ENCODE data around the gene SMIM29.
"Not testable (repeated sequence)": the region's sequence is repeated elsewhere in the genome, so short reads cannot be mapped to it uniquely, and the experiment has no call there.

SMIM29 gene

DNA sequence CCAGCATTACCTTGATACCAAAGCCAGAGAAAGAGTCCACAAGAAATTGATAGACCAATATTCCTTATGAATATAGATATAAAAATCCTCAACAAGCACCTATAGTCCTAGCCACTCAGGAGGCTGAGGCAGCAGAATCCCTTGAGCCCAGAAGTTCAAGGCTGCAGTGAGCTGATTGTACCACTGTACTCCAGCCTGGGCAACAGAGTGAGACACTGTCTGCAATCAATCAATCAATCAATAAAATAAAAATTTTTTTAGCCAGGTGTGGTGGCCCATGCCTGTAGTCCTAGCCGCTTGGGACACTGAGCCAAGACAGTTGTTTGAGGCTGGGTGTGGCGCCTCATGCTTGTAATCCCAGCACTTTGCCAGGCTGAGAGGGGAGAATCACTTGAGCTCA lies 18.9 kb upstream of the SMIM29 start:
- no peak for DNase-seq

- DNase-seq = not testable (repeated sequence)
Observed at GRCh38 chr6:34263484-34263883, 14.7 kb upstream of the SMIM29 start.

DNA sequence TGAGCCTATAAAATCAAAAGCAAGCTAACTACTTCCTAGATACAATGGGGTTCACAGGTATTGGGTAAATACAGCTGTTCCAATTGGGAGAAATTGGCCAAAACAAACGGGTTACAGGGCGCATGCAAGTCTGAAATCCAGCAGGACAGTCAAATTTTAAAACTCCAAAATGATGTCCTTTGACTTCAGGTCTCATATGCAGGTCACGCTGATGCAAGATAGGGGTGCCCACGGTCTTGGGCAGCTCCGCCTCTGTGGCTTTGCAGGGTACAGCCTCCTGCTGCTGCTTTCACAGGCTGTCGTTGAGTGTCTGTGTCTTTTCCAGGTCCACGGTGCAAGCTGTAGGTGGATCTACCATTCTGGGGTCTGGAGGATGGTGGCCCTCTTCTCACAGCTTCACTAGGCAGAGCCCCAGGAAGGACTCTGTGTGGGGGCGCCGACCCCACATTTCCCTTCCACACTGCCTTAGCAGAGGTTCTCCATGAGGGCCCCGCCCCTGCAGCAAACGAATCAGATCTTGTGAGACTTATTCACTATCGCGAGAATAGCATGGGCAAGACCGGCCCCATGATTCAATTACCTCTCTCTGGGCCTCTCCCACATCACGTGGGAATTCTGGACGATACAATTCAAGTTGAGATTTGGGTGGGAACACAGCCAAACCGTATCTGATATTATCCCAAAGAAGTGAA lies 11.9 kb upstream of the SMIM29 start:
- peak; percentile 16 for DNase-seq

GRCh38 chr6:34259529-34260069 lies 10.8 kb upstream of the SMIM29 start:
- DNase-seq = no peak

DNA sequence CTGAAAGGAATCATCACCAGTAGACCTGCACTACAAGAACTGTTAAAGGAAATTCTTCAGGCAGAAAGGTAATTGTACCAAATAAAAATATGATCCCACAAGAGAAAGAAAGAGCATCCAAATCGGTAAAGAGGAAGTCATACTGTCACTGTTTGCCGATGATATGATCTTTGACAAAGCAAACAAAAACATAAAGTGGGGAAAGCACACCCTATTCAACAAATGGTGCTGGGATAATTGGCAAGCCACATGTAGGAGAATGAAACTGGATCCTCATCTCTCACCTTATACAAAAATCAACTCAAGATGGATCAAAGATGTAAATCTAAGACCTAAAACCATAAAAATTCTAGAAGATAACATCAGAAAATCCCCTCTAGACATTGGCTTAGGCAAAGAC lies 3.6 kb upstream of the SMIM29 start:
- DNase-seq = not testable (repeated sequence)

GRCh38 chr6:34249469-34250261 lies 859 bp upstream of the SMIM29 start:
- no peak for DNase-seq

DNA sequence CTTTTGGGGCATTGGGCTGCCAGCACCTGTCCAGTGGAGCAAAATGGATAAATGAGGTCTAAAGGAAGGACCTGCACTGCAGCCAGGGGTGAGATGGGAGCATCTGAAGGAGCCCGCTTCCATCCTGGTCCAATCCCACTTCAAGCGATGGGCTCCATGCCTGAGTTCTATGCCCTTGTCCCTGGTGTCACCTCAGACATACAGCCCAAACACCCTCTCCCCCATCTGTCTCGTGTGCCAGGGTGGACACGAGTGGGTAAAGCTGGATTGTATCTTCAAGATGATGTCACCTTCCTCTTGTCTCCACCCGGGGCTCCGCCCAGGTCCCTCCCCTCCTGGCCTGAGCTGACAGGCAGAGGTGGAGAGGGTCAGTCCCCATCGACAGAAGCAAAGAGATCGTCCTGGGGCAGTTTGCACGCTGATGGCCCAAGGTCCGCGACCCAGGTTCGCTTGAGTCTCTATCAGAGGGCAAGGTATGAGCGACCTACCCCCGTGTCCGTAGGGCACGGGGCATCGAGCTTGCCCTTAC lies 544 bp downstream of the SMIM29 start:
- no peak for DNase-seq

GRCh38 chr6:34247481-34248197 lies 1.2 kb downstream of the SMIM29 start:
- no peak for DNase-seq

GRCh38 chr6:34246563-34247391 lies 2.0 kb downstream of the SMIM29 start:
- DNase-seq = no peak

GRCh38 chr6:34246249-34246562 lies 2.6 kb downstream of the SMIM29 start:
- DNase-seq = no peak

GRCh38 chr6:34245761-34246140 lies 3.1 kb downstream of the SMIM29 start:
- DNase-seq = not testable (repeated sequence)

GRCh38 chr6:34245032-34245760 lies 3.6 kb downstream of the SMIM29 start:
- DNase-seq = not testable (repeated sequence)

DNA sequence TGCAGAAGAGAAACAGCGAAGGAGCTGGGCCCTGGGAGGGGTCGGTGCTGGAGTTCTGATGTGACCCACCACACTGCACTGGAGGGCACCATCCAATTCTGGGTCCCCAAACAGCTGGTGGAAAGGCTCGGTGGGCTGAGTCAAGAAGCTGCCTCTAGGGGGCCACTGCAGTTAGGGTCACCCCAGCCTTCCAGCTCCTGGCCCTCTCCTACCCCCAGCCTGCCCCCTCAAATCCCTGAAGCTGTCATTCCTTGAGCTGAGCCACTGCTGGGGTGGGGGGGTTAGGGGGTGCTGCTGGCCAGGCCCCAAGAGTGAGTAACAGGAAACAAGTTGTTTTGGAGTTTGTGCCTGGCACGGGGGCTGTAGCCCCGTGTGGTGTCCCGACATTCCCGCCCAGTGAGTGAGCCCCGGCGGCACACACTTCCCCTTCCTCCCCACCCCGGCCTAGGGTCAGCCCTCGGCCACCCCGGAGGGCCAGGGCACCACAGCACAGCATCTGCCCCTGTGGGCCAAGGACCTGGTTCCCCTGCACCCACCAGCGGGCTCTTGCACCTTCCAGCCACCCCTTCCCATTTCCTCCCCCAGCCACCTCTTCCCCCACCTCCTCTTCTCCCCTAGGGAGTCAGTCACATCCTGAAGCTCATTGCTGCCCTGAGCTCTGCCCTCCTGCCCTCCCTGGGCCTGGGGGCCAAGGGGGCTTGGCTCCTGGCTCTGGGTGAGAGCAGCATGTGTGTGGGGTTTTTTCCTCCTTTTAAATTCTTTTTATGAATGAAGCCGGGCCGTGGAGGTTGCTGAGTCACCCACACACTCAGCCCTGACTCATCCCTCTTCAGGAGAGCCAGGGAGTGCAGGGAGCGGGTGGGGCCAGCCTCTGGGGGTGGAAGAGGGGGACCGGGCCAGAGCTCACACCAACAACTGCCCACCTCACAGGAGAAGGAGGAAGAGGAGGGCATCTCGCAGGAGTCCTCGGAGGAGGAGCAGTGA lies 4.6 kb downstream of the SMIM29 start:
- no peak for DNase-seq

DNA sequence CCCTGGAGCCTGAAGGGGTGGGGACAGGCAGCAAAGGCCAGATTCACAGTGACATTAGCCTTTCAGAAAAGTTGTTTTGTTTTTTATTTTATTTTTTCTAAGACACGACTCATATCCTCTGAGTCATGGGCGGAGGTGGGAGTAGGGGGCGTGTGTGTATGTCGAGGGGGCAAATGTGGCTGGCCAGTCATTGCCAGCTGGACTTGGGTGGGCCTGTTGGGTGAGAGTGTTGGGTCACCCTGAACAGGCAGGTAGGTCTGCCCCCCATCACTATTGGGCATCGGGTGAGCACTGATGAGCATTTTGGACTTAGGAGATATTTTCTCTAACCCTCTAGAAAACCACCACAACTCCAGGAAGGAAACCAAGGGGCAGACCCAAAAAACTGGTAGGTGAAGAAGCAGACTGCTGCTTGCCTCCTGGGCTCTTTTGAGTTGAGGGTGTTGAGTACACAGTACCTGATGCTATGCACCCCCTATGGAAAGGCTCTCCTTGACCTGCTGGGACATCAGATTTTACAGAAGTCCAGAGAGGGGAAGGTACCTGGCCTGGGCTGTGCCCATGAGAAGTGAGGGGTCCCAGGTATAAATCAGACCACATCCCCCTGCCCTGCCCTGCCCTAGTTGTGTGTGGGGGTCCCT lies 5.6 kb downstream of the SMIM29 start:
- DNase-seq = no peak

DNA sequence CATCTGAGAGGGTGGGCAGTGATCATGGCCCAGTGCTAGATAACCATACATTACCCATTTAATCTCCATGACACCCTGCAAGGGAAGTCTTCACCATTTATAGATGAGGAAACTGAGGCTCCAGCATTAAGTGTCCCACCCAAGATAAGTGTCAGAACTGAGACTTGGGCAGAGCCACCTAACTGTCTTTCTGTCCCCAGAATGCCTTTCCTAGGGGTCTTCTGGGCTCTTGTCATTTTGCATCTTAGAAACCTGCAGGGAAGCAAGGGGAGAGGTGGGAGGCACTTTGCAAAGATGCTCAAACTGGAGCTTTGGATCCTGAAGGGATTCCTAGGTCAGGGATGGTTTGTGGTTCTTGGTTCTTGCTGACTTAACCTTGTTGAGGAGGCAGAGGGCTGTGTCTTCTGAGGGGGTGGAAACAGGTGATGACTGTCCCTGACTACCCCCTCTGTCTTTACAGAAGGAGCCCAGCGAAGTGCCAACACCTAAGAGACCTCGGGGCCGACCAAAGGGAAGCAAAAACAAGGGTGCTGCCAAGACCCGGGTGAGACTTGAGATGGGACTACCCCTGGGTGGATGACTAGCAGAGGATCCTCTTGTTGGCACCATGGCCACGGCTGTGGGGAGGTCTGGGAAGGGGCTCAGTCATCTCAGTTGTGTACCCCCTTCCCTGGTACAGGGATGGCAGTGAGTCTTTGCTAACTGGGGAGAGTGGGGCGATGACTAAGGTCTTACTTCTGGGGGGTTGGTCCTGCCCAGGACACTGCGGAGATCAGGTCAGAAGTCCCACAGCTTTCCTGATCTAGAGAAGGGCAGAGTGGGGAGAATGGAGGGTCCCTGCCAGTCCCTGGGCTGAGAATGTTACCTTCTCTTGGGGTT lies 6.3 kb downstream of the SMIM29 start:
- no peak for DNase-seq

GRCh38 chr6:34241351-34242215 lies 7.2 kb downstream of the SMIM29 start:
- no peak for DNase-seq

DNA sequence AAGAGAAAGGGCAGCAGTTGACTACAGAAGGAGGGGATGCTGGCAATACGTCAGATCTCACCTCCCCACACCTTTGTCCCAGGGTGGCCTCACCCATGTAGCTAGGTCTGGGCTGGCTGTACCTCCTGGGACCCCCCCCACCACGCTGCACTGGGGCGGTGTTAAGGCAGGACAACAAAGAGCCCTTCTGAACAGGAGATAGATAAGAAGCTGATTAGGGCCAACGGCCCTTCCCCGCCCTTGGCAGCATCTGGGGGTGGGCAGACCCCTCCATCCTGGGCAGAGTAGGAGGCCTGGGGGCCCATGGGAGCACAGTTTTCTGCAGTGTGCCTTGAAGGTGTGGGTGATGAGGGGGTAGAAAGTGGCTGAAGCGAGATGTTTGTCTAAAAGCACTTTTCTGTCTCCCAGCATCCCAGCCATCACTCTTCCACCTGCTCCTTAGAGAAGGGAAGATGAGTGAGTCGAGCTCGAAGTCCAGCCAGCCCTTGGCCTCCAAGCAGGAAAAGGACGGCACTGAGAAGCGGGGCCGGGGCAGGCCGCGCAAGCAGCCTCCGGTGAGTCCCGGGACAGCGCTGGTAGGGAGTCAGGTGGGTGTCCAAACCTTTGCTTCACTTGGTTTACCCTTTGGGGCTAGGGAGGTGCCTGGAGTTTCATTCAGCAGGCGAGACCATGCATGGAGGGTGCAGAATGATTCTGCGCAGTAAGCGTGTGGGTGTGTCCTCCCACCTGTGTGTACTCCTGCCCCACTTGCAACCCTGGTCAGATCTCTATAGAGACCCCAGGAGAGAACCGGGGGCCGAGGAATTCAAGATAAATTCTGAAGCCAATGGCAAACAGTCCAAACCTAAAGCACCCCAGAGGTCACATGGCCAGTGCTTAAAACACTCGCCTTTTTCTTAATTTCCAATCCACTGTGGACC lies 8.2 kb downstream of the SMIM29 start:
- no peak for DNase-seq

All from NCI-H2029 (cell line).